ENCODE measurements around the gene ZBTB1.

DNA sequence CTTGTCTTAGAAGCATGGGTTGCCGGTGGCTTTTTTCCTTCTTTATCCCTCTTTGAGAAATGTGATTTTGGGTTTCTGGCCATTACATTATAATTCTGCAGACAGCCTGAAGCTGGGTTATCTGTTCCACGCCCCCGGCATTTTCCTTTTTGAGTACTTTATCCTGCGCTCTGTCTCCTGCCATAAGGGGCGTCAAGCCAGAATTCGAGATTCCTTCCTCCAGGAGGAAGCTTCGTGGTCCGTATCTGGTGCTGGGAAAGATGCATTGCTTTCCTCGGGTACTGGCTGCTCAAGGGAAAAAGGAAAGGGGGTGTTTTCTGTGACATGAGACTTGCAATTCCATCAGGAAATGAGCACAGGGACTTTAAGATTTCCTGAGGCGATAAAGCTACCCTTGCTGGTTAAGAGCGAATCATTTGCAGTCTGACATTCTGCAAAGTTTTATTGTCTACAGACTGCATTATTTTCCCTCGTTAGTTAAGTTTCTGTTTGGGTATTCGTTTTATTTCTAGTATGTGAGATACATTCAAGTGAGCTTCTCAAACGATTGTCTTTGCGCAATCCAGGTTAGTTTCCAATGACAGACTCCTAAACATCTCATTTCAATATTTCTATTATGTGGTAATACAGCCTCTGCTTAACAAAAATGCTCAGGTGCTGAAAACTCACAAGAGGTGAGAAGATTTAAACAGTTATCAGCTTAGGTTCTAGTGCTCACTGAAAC is 38.6 kb upstream of the ZBTB1 start:
- peak; percentile 39 for TF ChIP-seq POLR2AphosphoS5 (IDR thresholded peaks at IDR 0.05)
- TF ChIP-seq EP300 (IDR thresholded peaks at IDR 0.05): no peak
- TF ChIP-seq CTCF (IDR thresholded peaks at IDR 0.05): peak in 2 of 4 experiments; percentile 31 to 38

Measured in gastroesophageal sphincter (tissue), 3 donors.